IMR-90 (cell line): ENCODE data around the gene TEKT4. TPM values are rescaled to one million over a fixed set of nuclear protein-coding genes. Genes with fewer than 3 reads are reported as not detected.
"Not testable (repeated sequence)": the region's sequence is repeated elsewhere in the genome, so short reads cannot be mapped to it uniquely, and the experiment has no call there.

ENCODE experiments used
- ATAC-seq: fragments of 200-7000 bp; cut with Tn5 transposase; 2 replicates; pipeline ENCODE4 v1.9.1; 2020; ENCODE audit warnings: low read depth, mild to moderate bottlenecking, moderate library complexity
- BruUV-seq: library from RNA; stranded (reverse); fragments of 400-500 nt; replicated peaks from 2 replicates; lab custom pipeline; 2021; lab: Mats Ljungman, UMichigan
- CTCF ChIA-PET: fragments of 300-600 bp; formaldehyde crosslinking; extraction: SDS; loops from one replicate; lab custom pipeline; 2021; ENCODE audit warnings: antibody characterized with exemption; lab: Yijun Ruan, JAX
- POLR2A ChIA-PET: fragments of 300-600 bp; sonication (Branson Sonifier 250); formaldehyde crosslinking; loops from one replicate; lab custom pipeline; 2022; ENCODE audit warnings: antibody characterized with exemption; ENCODE audit not compliant: unreplicated experiment; lab: Charles Lee
- DNase-seq: peaks from one replicate; pipeline ENCODE4 v3.0.0; 2013
- H2AFZ ChIP-seq: replicated peaks from 2 replicates; pipeline ENCODE3; 2013; ENCODE audit warnings: low read length, mild to moderate bottlenecking; ENCODE audit not compliant: poor library complexity
- H2AK5ac ChIP-seq: 2 replicates; pipeline ENCODE4 v1.6.1; 2013; ENCODE audit warnings: low read depth, low read length, inconsistent platforms
- H2AK9ac ChIP-seq: replicated peaks from 2 replicates; pipeline ENCODE3; 2013; ENCODE audit warnings: mild to moderate bottlenecking, low read depth, low read length, moderate library complexity; ENCODE audit not compliant: poor library complexity
- H2BK120ac ChIP-seq: 2 replicates; pipeline ENCODE4 v1.6.1; 2013; ENCODE audit warnings: low read depth, low read length, inconsistent platforms
- H2BK15ac ChIP-seq: 3 replicates; pipeline ENCODE4 v1.6.1; 2013; ENCODE audit warnings: low read depth, low read length, inconsistent platforms
- H2BK20ac ChIP-seq: 2 replicates; pipeline ENCODE4 v1.6.1; 2013; ENCODE audit warnings: low read depth, mild to moderate bottlenecking, inconsistent platforms, low read length, moderate library complexity
- H2BK5ac ChIP-seq: 2 replicates; pipeline ENCODE4 v1.6.1; 2013; ENCODE audit warnings: mild to moderate bottlenecking, low read depth, low read length, inconsistent platforms; ENCODE audit not compliant: poor library complexity, severe bottlenecking
- H3K14ac ChIP-seq: replicated peaks from 2 replicates; pipeline ENCODE4 v1.6.1; 2013; ENCODE audit warnings: low read depth, low read length, inconsistent platforms
- H3K18ac ChIP-seq: 2 replicates; pipeline ENCODE4 v1.6.1; 2013; ENCODE audit warnings: low read depth, low read length, control low read depth
- H3K23ac ChIP-seq: 2 replicates; pipeline ENCODE4 v1.6.1; 2013; ENCODE audit warnings: low read depth, low read length, inconsistent platforms
- H3K27ac ChIP-seq: 2 replicates; pipeline ENCODE4 v1.5.1; 2013; ENCODE audit warnings: mild to moderate bottlenecking, control low read depth, low read length; ENCODE audit not compliant: insufficient read depth
- H3K27me3 ChIP-seq: 2 replicates; pipeline ENCODE4 v1.6.1; 2013; ENCODE audit warnings: low read length; ENCODE audit not compliant: control insufficient read depth, insufficient read depth
- H3K36me3 ChIP-seq: 2 replicates; pipeline ENCODE4 v1.6.1; 2013; ENCODE audit warnings: low read length, mixed read lengths; ENCODE audit not compliant: control insufficient read depth, insufficient read depth
- H3K4ac ChIP-seq: 2 replicates; pipeline ENCODE4 v1.6.1; 2013; ENCODE audit warnings: low read depth, low read length, inconsistent platforms
- H3K4me1 ChIP-seq: 2 replicates; pipeline ENCODE4 v1.6.1; 2013; ENCODE audit warnings: low read length, mixed read lengths; ENCODE audit not compliant: control insufficient read depth, insufficient read depth
- H3K4me2 ChIP-seq: 2 replicates; pipeline ENCODE4 v1.6.1; 2013; ENCODE audit warnings: low read depth, mild to moderate bottlenecking, control low read depth, low read length, moderate library complexity
- H3K4me3 ChIP-seq: 2 replicates; pipeline ENCODE4 v1.5.1; 2013; ENCODE audit warnings: low read depth, mild to moderate bottlenecking, control low read depth, low read length, moderate library complexity; ENCODE audit not compliant: insufficient read depth
- H3K56ac ChIP-seq: 2 replicates; pipeline ENCODE4 v1.6.1; 2013; ENCODE audit warnings: low read length, inconsistent platforms; ENCODE audit not compliant: insufficient read depth; ENCODE audit errors: extremely low read depth
- H3K79me1 ChIP-seq, 2 experiments: 2 replicates each; pipeline ENCODE4 v1.6.1; 2013; ENCODE audit warnings: low read length in 2 of 2, inconsistent platforms in 1 of 2, low read depth in 1 of 2
- H3K9ac ChIP-seq: 2 replicates; pipeline ENCODE4 v1.6.1; 2013; ENCODE audit warnings: low read depth, low read length, control low read depth
- H3K9me1 ChIP-seq: 2 replicates; pipeline ENCODE4 v1.6.1; 2013; ENCODE audit warnings: low read length, inconsistent platforms; ENCODE audit not compliant: insufficient read depth
- H3K9me3 ChIP-seq: 2 replicates; pipeline ENCODE4 v1.6.1; 2013; ENCODE audit warnings: low read length; ENCODE audit not compliant: control insufficient read depth, insufficient read depth
- H4K20me1 ChIP-seq: 2 replicates; pipeline ENCODE4 v1.6.1; 2013; ENCODE audit warnings: low read length, inconsistent platforms; ENCODE audit not compliant: insufficient read depth
- H4K5ac ChIP-seq: 2 replicates; pipeline ENCODE4 v1.6.1; 2013; ENCODE audit warnings: mild to moderate bottlenecking, low read depth, low read length, control low read depth
- H4K8ac ChIP-seq, 2 experiments: 2 replicates each; pipeline ENCODE4 v1.6.1; 2013; ENCODE audit warnings: low read depth in 2 of 2, low read length in 2 of 2, control low read depth in 1 of 2, inconsistent platforms in 1 of 2
- H4K91ac ChIP-seq: 2 replicates; pipeline ENCODE4 v1.6.1; 2013; ENCODE audit warnings: low read depth, low read length, inconsistent platforms; ENCODE audit not compliant: insufficient read depth
- CEBPB ChIP-seq: IDR thresholded peaks from 2 replicates; pipeline ENCODE4 v1.6.1; 2012; ENCODE audit warnings: low read depth, low read length, improper control_type of control experiment
- CTCF ChIP-seq: conservative IDR thresholded peaks from 2 replicates; pipeline ENCODE4 v1.5.1; 2012; ENCODE audit warnings: mild to moderate bottlenecking, low read depth, low read length, improper control_type of control experiment
- ELK1 ChIP-seq: fragments of 150-350 bp; IDR thresholded peaks from 2 replicates; pipeline ENCODE4 v1.6.1; 2016; ENCODE audit warnings: low read depth, mild to moderate bottlenecking, low read length, moderate library complexity, borderline replicate concordance
- WGBS, 2 experiments: methylation state at CpG; one replicate each; pipeline versions ENCODE4 v1.1.5 to v1.1.7; 2013; ENCODE audit warnings: missing lambda C conversion rate in 2 of 2; ENCODE audit not compliant: insufficient read length in 1 of 2; ENCODE audit errors: extremely low coverage in 2 of 2; 5-methylcytosine and 5-hydroxymethylcytosine counted together
- dilution Hi-C: fragments of 300-500 bp; cut with HindIII; formaldehyde crosslinking; loops from one replicate; pipeline ENCODE4 v1.14.3; 2018; ENCODE audit warnings: low sequenced_read_pairs; ENCODE audit not compliant: unreplicated experiment
- in situ Hi-C: fragments of 300-500 bp; cut with MboI; formaldehyde crosslinking; loops from 3 replicates; pipeline ENCODE4 v1.14.3; 2019; ENCODE audit warnings: low sequenced_read_pairs, inconsistent platforms, mixed read lengths
- intact Hi-C: fragments of 100-400 bp; cut with micrococcal nuclease; formaldehyde crosslinking; loops from 2 replicates; pipeline ENCODE4 v1.10.0; 2022
- polyA plus RNA-seq, 3 experiments: library from polyadenylated mRNA; depleted of rRNA; stranded (reverse); fragments of >200 nt; gene quantifications; 2 replicates each; pipeline ENCODE4 v1.2.3, GENCODE V29; 2012; ENCODE audit warnings: low replicate concordance in 1 of 3
- total RNA-seq: library from RNA; depleted of rRNA; stranded (reverse); fragments of >200 nt; gene quantifications from 2 replicates; pipeline ENCODE4 v1.2.3, GENCODE V29; 2012

The TEKT4 gene
- total and polyA plus RNA-seq, 2 of the 4 experiments (the other 2 are of a cell fraction): not detected

- H3K9me3 ChIP-seq: no peaks in the 10 kb centered on the region
- no peak overlapping the region for H2BK15ac ChIP-seq
- H3K23ac ChIP-seq: no peak overlapping the region
- intact Hi-C loops: no loop called here
- no peak overlapping the region for H2AFZ ChIP-seq
- H2BK120ac ChIP-seq: no peak overlapping the region
- H3K4me2 ChIP-seq: no peak overlapping the region
- no peak overlapping the region for H2AK5ac ChIP-seq
- no peak for TF ChIP-seq ELK1
- no peak for TF ChIP-seq CEBPB
- TF ChIP-seq CTCF: no peak
- ChIA-PET CTCF (no interaction called here), POLR2A (no interaction called here)
- H3K4me1 ChIP-seq: no peaks in the 10 kb centered on the region
- in situ Hi-C loops: no loop called here
- no peak overlapping the region for H2BK20ac ChIP-seq
- H3K9ac ChIP-seq: no peak overlapping the region
- H3K4me3 ChIP-seq: no peak overlapping the region
- H3K27me3 ChIP-seq: no peaks in the 10 kb centered on the region
- H4K5ac ChIP-seq: no peak overlapping the region
- H3K18ac ChIP-seq: no peak overlapping the region
- no peak overlapping the region for H3K14ac ChIP-seq
- H4K8ac ChIP-seq: no peak overlapping the region
- no peaks in the 10 kb centered on the region for H3K79me1 ChIP-seq
- BruUV-seq: no TSS peak
- H3K9me1 ChIP-seq: no peaks in the 10 kb centered on the region
- DNase-seq (no peak), ATAC-seq (no peak)
- no peaks in the 10 kb centered on the region for H3K36me3 ChIP-seq
- H4K91ac ChIP-seq: no peak overlapping the region
- H3K27ac ChIP-seq: no peak overlapping the region
- no peak overlapping the region for H2BK5ac ChIP-seq
- no peaks in the 10 kb centered on the region for H4K20me1 ChIP-seq
- H3K56ac ChIP-seq: no peak overlapping the region
- dilution Hi-C loops: no loop called here
- WGBS, 2 experiments: no CpG with 5 or more reads among the region's 5 CpGs
- no peak overlapping the region for H3K4ac ChIP-seq
- no peak overlapping the region for H2AK9ac ChIP-seq
These were observed 5.9 kb downstream of the TEKT4 start for GRCh38 chr2:94877129-94877528.

DNA sequence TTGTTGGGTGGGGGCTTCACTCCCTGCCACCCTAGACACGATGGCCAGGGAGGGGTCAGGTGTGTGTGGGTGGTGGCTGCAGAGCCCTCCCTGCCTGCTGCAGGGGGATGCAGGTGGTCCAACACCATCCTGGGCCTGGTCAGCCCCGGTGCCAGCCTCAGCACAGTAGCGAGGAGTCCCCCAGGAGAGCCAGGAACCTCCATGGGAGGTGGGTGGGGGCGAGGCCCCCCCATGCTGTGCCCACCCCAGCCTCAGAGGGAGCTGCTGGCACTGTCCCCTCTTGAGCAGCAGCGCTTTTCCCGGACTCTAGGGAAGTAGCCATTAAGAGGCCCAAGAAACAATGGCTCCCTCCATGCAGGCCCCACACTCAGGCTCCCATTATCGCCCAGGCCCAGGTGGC lies 7.3 kb downstream of the TEKT4 start:
- H4K8ac ChIP-seq, H3K9me3 ChIP-seq, H2BK20ac ChIP-seq, H2AK9ac ChIP-seq, H2BK15ac ChIP-seq, H3K79me1 ChIP-seq, H2AK5ac ChIP-seq, in situ Hi-C loops, H2BK120ac ChIP-seq, H3K14ac ChIP-seq, H2AFZ ChIP-seq, intact Hi-C loops, DNase-seq, H3K27ac ChIP-seq, BruUV-seq, H4K20me1 ChIP-seq, H3K4me3 ChIP-seq, CTCF ChIA-PET, H3K36me3 ChIP-seq, H4K91ac ChIP-seq, H4K5ac ChIP-seq, H3K56ac ChIP-seq, H3K4me2 ChIP-seq, H3K4me1 ChIP-seq, H3K23ac ChIP-seq, H3K9me1 ChIP-seq, H3K9ac ChIP-seq, H3K27me3 ChIP-seq, H2BK5ac ChIP-seq, H3K4ac ChIP-seq, H3K18ac ChIP-seq, ATAC-seq, dilution Hi-C loops, POLR2A ChIA-PET: not testable (repeated sequence)
- 57% methylated on average over 3 of the region's 7 CpGs; no CpG with 5 or more reads in 1 of the 2 experiments for WGBS, 2 experiments
